Caco-2 (cell line): ENCODE results near the gene LAMB3. TPM values are rescaled to one million over a fixed set of nuclear protein-coding genes. Genes with fewer than 3 reads are reported as not detected.

Experiments used
- BruUV-seq: library from RNA; stranded (reverse); fragments of 400-500 nt; replicated peaks from 2 replicates; lab custom pipeline; 2021; lab: Mats Ljungman, UMichigan
- CTCF ChIA-PET: fragments of 300-600 bp; sonication (Branson Sonifier 250); formaldehyde crosslinking; loops from one replicate; lab custom pipeline; 2022; ENCODE audit warnings: antibody characterized with exemption; lab: Charles Lee
- POLR2A ChIA-PET: fragments of 300-600 bp; sonication (Branson Sonifier 250); formaldehyde crosslinking; loops from one replicate; lab custom pipeline; 2022; ENCODE audit warnings: antibody characterized with exemption; lab: Charles Lee
- DNase-seq, 2 experiments: peaks; one replicate each; pipeline versions ENCODE4 v3.0.0 to v3.0.0-alpha.2; 2020 to 2022
- H3K27me3 ChIP-seq: replicated peaks from 2 replicates; pipeline ENCODE4 v1.6.0; 2011; ENCODE audit warnings: low read length; ENCODE audit not compliant: control insufficient read depth, insufficient read depth
- H3K36me3 ChIP-seq: 2 replicates; pipeline ENCODE4 v1.5.1; 2011; ENCODE audit warnings: low read length; ENCODE audit not compliant: control insufficient read depth, insufficient read depth
- H3K4me1 ChIP-seq: fragments of 250-450 bp; sonication (Bioruptor Pico); 2 replicates; pipeline ENCODE4 v1.5.1; 2020; ENCODE audit warnings: mild to moderate bottlenecking
- H3K4me3 ChIP-seq: 2 replicates; pipeline ENCODE4 v1.5.1; 2011; ENCODE audit warnings: low read depth, mild to moderate bottlenecking, control low read depth, low read length
- H3K9me3 ChIP-seq: fragments of 250-450 bp; sonication (Bioruptor Pico); 2 replicates; pipeline ENCODE4 v1.5.1; 2020; ENCODE audit warnings: mild to moderate bottlenecking, moderate library complexity
- H3K27ac Mint-ChIP-seq: one replicate; pipeline ENCODE4 v1.8.0; 2022; ENCODE audit warnings: mixed read lengths; ENCODE audit not compliant: unreplicated experiment
- H3K27me3 Mint-ChIP-seq: one replicate; pipeline ENCODE4 v1.8.0; 2022; ENCODE audit warnings: mixed read lengths; ENCODE audit not compliant: insufficient read depth, unreplicated experiment
- H3K36me3 Mint-ChIP-seq: one replicate; pipeline ENCODE4 v1.8.0; 2022; ENCODE audit warnings: mild to moderate bottlenecking, mixed read lengths; ENCODE audit not compliant: insufficient read depth, unreplicated experiment
- H3K4me1 Mint-ChIP-seq: one replicate; pipeline ENCODE4 v1.8.0; 2022; ENCODE audit warnings: low read depth, mixed read lengths; ENCODE audit not compliant: unreplicated experiment
- H3K4me3 Mint-ChIP-seq: one replicate; pipeline ENCODE4 v1.8.0; 2022; ENCODE audit warnings: mild to moderate bottlenecking, moderate library complexity, mixed read lengths; ENCODE audit not compliant: unreplicated experiment
- H3K9me3 Mint-ChIP-seq: one replicate; pipeline ENCODE4 v1.8.0; 2022; ENCODE audit warnings: mixed read lengths; ENCODE audit not compliant: unreplicated experiment
- CTCF ChIP-seq, 2 experiments: fragments of 200-600 bp in 1 of 2; IDR thresholded peaks; 1 replicate in 1 of 2; 2 replicates in 1 of 2; pipeline versions ENCODE4 v1.5.1 to v1.8.0; 2011 to 2022; ENCODE audit warnings: antibody characterized with exemption in 1 of 2, control low read depth in 1 of 2, inconsistent platforms in 1 of 2, low read depth in 1 of 2, low read length in 1 of 2, mild to moderate bottlenecking in 1 of 2, moderate library complexity in 1 of 2; ENCODE audit not compliant: insufficient read depth in 1 of 2, severe bottlenecking in 1 of 2, unreplicated experiment in 1 of 2
- intact Hi-C: fragments of 100-400 bp; cut with micrococcal nuclease; formaldehyde crosslinking; loops from one replicate; pipeline ENCODE4 v1.10.0; 2022; ENCODE audit not compliant: unreplicated experiment
- total RNA-seq: library from RNA; stranded (reverse); gene quantifications from 2 replicates; pipeline ENCODE4 v1.2.3, GENCODE V29; 2022

The LAMB3 gene
- total RNA-seq, 1 experiment from 2014 or later = 125 TPM

GRCh38 chr1:209630383-209631225 lies 21.6 kb downstream of the LAMB3 start:
- Mint-ChIP-seq H3K4me3 (no peak overlapping the region), H3K4me1 (no peaks in the 10 kb centered on the region), H3K27ac (no peak overlapping the region), H3K36me3 (peaks cover 85% of the 10 kb centered on the region), H3K27me3 (no peaks in the 10 kb centered on the region), H3K9me3 (no peaks in the 10 kb centered on the region)
- ChIA-PET CTCF (interaction anchor here (1.0 kb wide), 1 partner anchor 12 kb away, joined by 3 read pairs; no protein-coding TSS in a partner anchor), POLR2A (no interaction called here)
- H3K36me3 ChIP-seq = peaks cover 17% of the 10 kb centered on the region
- H3K4me1 ChIP-seq = no peaks in the 10 kb centered on the region
- no peaks in the 10 kb centered on the region for H3K27me3 ChIP-seq
- intact Hi-C loops = no loop called here
- H3K9me3 ChIP-seq = no peaks in the 10 kb centered on the region
- no peak for TF ChIP-seq CTCF (IDR thresholded peaks at IDR 0.05; ENCODE audit: insufficient read depth in 1 of 2, low read depth in 1 of 2, low read length in 1 of 2, severe bottlenecking in 1 of 2, unreplicated experiment in 1 of 2)
- H3K4me3 ChIP-seq = no peak overlapping the region
- BruUV-seq = no TSS peak
- DNase-seq = no peak

GRCh38 chr1:209629621-209630382 lies 22.4 kb downstream of the LAMB3 start:
- no peak overlapping the region for H3K4me3 Mint-ChIP-seq
- H3K27me3 Mint-ChIP-seq = no peaks in the 10 kb centered on the region
- TF ChIP-seq CTCF (IDR thresholded peaks at IDR 0.05; ENCODE audit: insufficient read depth in 1 of 2, low read depth in 1 of 2, low read length in 1 of 2, severe bottlenecking in 1 of 2, unreplicated experiment in 1 of 2) = no peak
- intact Hi-C loops = no loop called here
- H3K36me3 Mint-ChIP-seq = peaks cover 85% of the 10 kb centered on the region
- H3K27ac Mint-ChIP-seq = no peak overlapping the region
- Histone ChIP-seq H3K27me3 (no peaks in the 10 kb centered on the region), H3K4me3 (no peak overlapping the region), H3K9me3 (no peaks in the 10 kb centered on the region), H3K36me3 (peaks cover 16% of the 10 kb centered on the region), H3K4me1 (no peaks in the 10 kb centered on the region)
- no TSS peak for BruUV-seq
- ChIA-PET POLR2A (no interaction called here), CTCF (interaction anchor here (0.6 to 1.0 kb wide), 2 partner anchors 13 to 61 kb away, joined by 3 read pairs; no protein-coding TSS in a partner anchor)
- H3K9me3 Mint-ChIP-seq = no peaks in the 10 kb centered on the region
- DNase-seq = no peak
- H3K4me1 Mint-ChIP-seq = no peaks in the 10 kb centered on the region

DNA sequence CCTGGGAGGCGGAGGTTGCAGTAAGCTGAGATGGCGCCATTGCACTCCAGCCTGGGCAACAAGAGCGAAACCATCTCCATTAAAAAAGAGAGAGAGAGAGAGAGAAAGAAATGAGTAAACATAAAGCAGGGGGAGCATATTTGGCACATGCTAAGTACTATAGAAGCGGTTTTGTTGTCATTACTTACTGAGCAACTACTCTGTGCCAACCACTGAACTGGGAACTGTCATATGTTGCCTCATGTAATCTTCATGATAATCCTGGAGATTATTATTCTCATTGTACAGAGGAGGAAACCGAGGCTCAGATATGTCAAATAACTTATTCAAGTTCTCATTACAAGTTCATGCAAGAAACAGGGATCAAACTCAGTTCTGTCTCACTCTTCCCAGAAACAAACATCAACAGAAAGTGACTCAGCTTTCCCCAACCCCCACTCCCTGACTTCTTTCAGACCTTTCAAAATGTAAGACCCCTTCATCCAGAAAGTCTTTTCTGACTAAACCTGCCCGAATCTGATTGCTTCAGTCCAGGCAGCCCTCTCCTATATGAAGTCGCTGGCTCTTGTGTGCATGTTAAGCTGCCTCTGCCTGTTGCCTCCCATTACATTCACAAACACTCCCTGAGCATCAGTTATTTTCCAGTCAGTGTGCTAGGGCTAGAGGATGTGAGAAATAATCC lies 23.5 kb downstream of the LAMB3 start:
- peaks cover 15% of the 10 kb centered on the region for H3K36me3 ChIP-seq
- H3K4me3 Mint-ChIP-seq = no peak overlapping the region

More for the DNA sequence above, 23.5 kb downstream of the LAMB3 start:
- TF ChIP-seq CTCF (IDR thresholded peaks at IDR 0.05; ENCODE audit: insufficient read depth in 1 of 2, low read depth in 1 of 2, low read length in 1 of 2, severe bottlenecking in 1 of 2, unreplicated experiment in 1 of 2) = no peak
- Histone ChIP-seq H3K9me3 (no peaks in the 10 kb centered on the region), H3K27me3 (no peaks in the 10 kb centered on the region), H3K4me3 (no peak overlapping the region), H3K4me1 (no peaks in the 10 kb centered on the region)
- H3K27ac Mint-ChIP-seq = no peak overlapping the region
- H3K9me3 Mint-ChIP-seq = no peaks in the 10 kb centered on the region
- peaks cover 82% of the 10 kb centered on the region for H3K36me3 Mint-ChIP-seq
- H3K4me1 Mint-ChIP-seq = no peaks in the 10 kb centered on the region
- ChIA-PET POLR2A (no interaction called here), CTCF (interaction anchor here (0.6 to 1.6 kb wide), 2 partner anchors 25 to 62 kb away, joined by 3 read pairs; no protein-coding TSS in a partner anchor)
- intact Hi-C loops = no loop called here
- H3K27me3 Mint-ChIP-seq = no peaks in the 10 kb centered on the region
- no peak for DNase-seq
- BruUV-seq = no TSS peak
